IMR-90 (cell line): ENCODE results near the gene RPL37. TPM values are rescaled to one million over a fixed set of nuclear protein-coding genes. Genes with fewer than 3 reads are reported as not detected.

Experiments
- ATAC-seq: fragments of 200-7000 bp; cut with Tn5 transposase; 2 replicates; pipeline ENCODE4 v1.9.1; 2020; ENCODE audit warnings: low read depth, mild to moderate bottlenecking, moderate library complexity
- BruUV-seq: library from RNA; stranded (reverse); fragments of 400-500 nt; replicated peaks from 2 replicates; lab custom pipeline; 2021; lab: Mats Ljungman, UMichigan
- CTCF ChIA-PET: fragments of 300-600 bp; formaldehyde crosslinking; extraction: SDS; loops from one replicate; lab custom pipeline; 2021; ENCODE audit warnings: antibody characterized with exemption; lab: Yijun Ruan, JAX
- POLR2A ChIA-PET: fragments of 300-600 bp; sonication (Branson Sonifier 250); formaldehyde crosslinking; loops from one replicate; lab custom pipeline; 2022; ENCODE audit warnings: antibody characterized with exemption; ENCODE audit not compliant: unreplicated experiment; lab: Charles Lee
- DNase-seq: peaks from one replicate; pipeline ENCODE4 v3.0.0; 2013
- H2AFZ ChIP-seq: replicated peaks from 2 replicates; pipeline ENCODE3; 2013; ENCODE audit warnings: low read length, mild to moderate bottlenecking; ENCODE audit not compliant: poor library complexity
- H2AK5ac ChIP-seq: 2 replicates; pipeline ENCODE4 v1.6.1; 2013; ENCODE audit warnings: low read depth, low read length, inconsistent platforms
- H2AK9ac ChIP-seq: replicated peaks from 2 replicates; pipeline ENCODE3; 2013; ENCODE audit warnings: mild to moderate bottlenecking, low read depth, low read length, moderate library complexity; ENCODE audit not compliant: poor library complexity
- H2BK120ac ChIP-seq: 2 replicates; pipeline ENCODE4 v1.6.1; 2013; ENCODE audit warnings: low read depth, low read length, inconsistent platforms
- H2BK15ac ChIP-seq: 3 replicates; pipeline ENCODE4 v1.6.1; 2013; ENCODE audit warnings: low read depth, low read length, inconsistent platforms
- H2BK20ac ChIP-seq: 2 replicates; pipeline ENCODE4 v1.6.1; 2013; ENCODE audit warnings: low read depth, mild to moderate bottlenecking, inconsistent platforms, low read length, moderate library complexity
- H2BK5ac ChIP-seq: 2 replicates; pipeline ENCODE4 v1.6.1; 2013; ENCODE audit warnings: mild to moderate bottlenecking, low read depth, low read length, inconsistent platforms; ENCODE audit not compliant: poor library complexity, severe bottlenecking
- H3K14ac ChIP-seq: replicated peaks from 2 replicates; pipeline ENCODE4 v1.6.1; 2013; ENCODE audit warnings: low read depth, low read length, inconsistent platforms
- H3K18ac ChIP-seq: 2 replicates; pipeline ENCODE4 v1.6.1; 2013; ENCODE audit warnings: low read depth, low read length, control low read depth
- H3K23ac ChIP-seq: 2 replicates; pipeline ENCODE4 v1.6.1; 2013; ENCODE audit warnings: low read depth, low read length, inconsistent platforms
- H3K27ac ChIP-seq: 2 replicates; pipeline ENCODE4 v1.5.1; 2013; ENCODE audit warnings: mild to moderate bottlenecking, control low read depth, low read length; ENCODE audit not compliant: insufficient read depth
- H3K27me3 ChIP-seq: 2 replicates; pipeline ENCODE4 v1.6.1; 2013; ENCODE audit warnings: low read length; ENCODE audit not compliant: control insufficient read depth, insufficient read depth
- H3K36me3 ChIP-seq: 2 replicates; pipeline ENCODE4 v1.6.1; 2013; ENCODE audit warnings: low read length, mixed read lengths; ENCODE audit not compliant: control insufficient read depth, insufficient read depth
- H3K4ac ChIP-seq: 2 replicates; pipeline ENCODE4 v1.6.1; 2013; ENCODE audit warnings: low read depth, low read length, inconsistent platforms
- H3K4me1 ChIP-seq: 2 replicates; pipeline ENCODE4 v1.6.1; 2013; ENCODE audit warnings: low read length, mixed read lengths; ENCODE audit not compliant: control insufficient read depth, insufficient read depth
- H3K4me2 ChIP-seq: 2 replicates; pipeline ENCODE4 v1.6.1; 2013; ENCODE audit warnings: low read depth, mild to moderate bottlenecking, control low read depth, low read length, moderate library complexity
- H3K4me3 ChIP-seq: 2 replicates; pipeline ENCODE4 v1.5.1; 2013; ENCODE audit warnings: low read depth, mild to moderate bottlenecking, control low read depth, low read length, moderate library complexity; ENCODE audit not compliant: insufficient read depth
- H3K56ac ChIP-seq: 2 replicates; pipeline ENCODE4 v1.6.1; 2013; ENCODE audit warnings: low read length, inconsistent platforms; ENCODE audit not compliant: insufficient read depth; ENCODE audit errors: extremely low read depth
- H3K79me1 ChIP-seq, 2 experiments: 2 replicates each; pipeline ENCODE4 v1.6.1; 2013; ENCODE audit warnings: low read length in 2 of 2, inconsistent platforms in 1 of 2, low read depth in 1 of 2
- H3K9ac ChIP-seq: 2 replicates; pipeline ENCODE4 v1.6.1; 2013; ENCODE audit warnings: low read depth, low read length, control low read depth
- H3K9me1 ChIP-seq: 2 replicates; pipeline ENCODE4 v1.6.1; 2013; ENCODE audit warnings: low read length, inconsistent platforms; ENCODE audit not compliant: insufficient read depth
- H3K9me3 ChIP-seq: 2 replicates; pipeline ENCODE4 v1.6.1; 2013; ENCODE audit warnings: low read length; ENCODE audit not compliant: control insufficient read depth, insufficient read depth
- H4K20me1 ChIP-seq: 2 replicates; pipeline ENCODE4 v1.6.1; 2013; ENCODE audit warnings: low read length, inconsistent platforms; ENCODE audit not compliant: insufficient read depth
- H4K5ac ChIP-seq: 2 replicates; pipeline ENCODE4 v1.6.1; 2013; ENCODE audit warnings: mild to moderate bottlenecking, low read depth, low read length, control low read depth
- H4K8ac ChIP-seq, 2 experiments: 2 replicates each; pipeline ENCODE4 v1.6.1; 2013; ENCODE audit warnings: low read depth in 2 of 2, low read length in 2 of 2, control low read depth in 1 of 2, inconsistent platforms in 1 of 2
- H4K91ac ChIP-seq: 2 replicates; pipeline ENCODE4 v1.6.1; 2013; ENCODE audit warnings: low read depth, low read length, inconsistent platforms; ENCODE audit not compliant: insufficient read depth
- BHLHE40 ChIP-seq: fragments of 150-350 bp; IDR thresholded peaks from 2 replicates; pipeline ENCODE4 v1.6.1; 2016; ENCODE audit warnings: mild to moderate bottlenecking, low read depth, low read length
- MXI1 ChIP-seq: IDR thresholded peaks from 2 replicates; pipeline ENCODE4 v1.6.1; 2012; ENCODE audit warnings: low read depth, mild to moderate bottlenecking, low read length, moderate library complexity, borderline replicate concordance
- NFE2L2 ChIP-seq: fragments of 150-350 bp; IDR thresholded peaks from 2 replicates; pipeline ENCODE4 v1.6.1; 2016; ENCODE audit warnings: low read depth, mild to moderate bottlenecking, low read length
- RCOR1 ChIP-seq: IDR thresholded peaks from 2 replicates; pipeline ENCODE4 v1.6.1; 2012; ENCODE audit warnings: mild to moderate bottlenecking, low read length, improper control_type of control experiment; ENCODE audit not compliant: insufficient replicate concordance
- RFX5 ChIP-seq: IDR thresholded peaks from 2 replicates; pipeline ENCODE4 v1.8.0; 2012; ENCODE audit warnings: low read depth, mild to moderate bottlenecking, low read length, moderate library complexity
- WGBS, 2 experiments: methylation state at CpG; one replicate each; pipeline versions ENCODE4 v1.1.5 to v1.1.7; 2013; ENCODE audit warnings: missing lambda C conversion rate in 2 of 2; ENCODE audit not compliant: insufficient read length in 1 of 2; ENCODE audit errors: extremely low coverage in 2 of 2; 5-methylcytosine and 5-hydroxymethylcytosine counted together
- dilution Hi-C: fragments of 300-500 bp; cut with HindIII; formaldehyde crosslinking; loops from one replicate; pipeline ENCODE4 v1.14.3; 2018; ENCODE audit warnings: low sequenced_read_pairs; ENCODE audit not compliant: unreplicated experiment
- in situ Hi-C: fragments of 300-500 bp; cut with MboI; formaldehyde crosslinking; loops from 3 replicates; pipeline ENCODE4 v1.14.3; 2019; ENCODE audit warnings: low sequenced_read_pairs, inconsistent platforms, mixed read lengths
- intact Hi-C: fragments of 100-400 bp; cut with micrococcal nuclease; formaldehyde crosslinking; loops from 2 replicates; pipeline ENCODE4 v1.10.0; 2022
- polyA plus RNA-seq, 3 experiments: library from polyadenylated mRNA; depleted of rRNA; stranded (reverse); fragments of >200 nt; gene quantifications; 2 replicates each; pipeline ENCODE4 v1.2.3, GENCODE V29; 2012; ENCODE audit warnings: low replicate concordance in 1 of 3
- total RNA-seq: library from RNA; depleted of rRNA; stranded (reverse); fragments of >200 nt; gene quantifications from 2 replicates; pipeline ENCODE4 v1.2.3, GENCODE V29; 2012
- TF ChIP-seq, protein P1 (sequence below): fragments of 150-350 bp; IDR thresholded peaks from 2 replicates; pipeline ENCODE4 v1.6.1; 2017; ENCODE audit warnings: mild to moderate bottlenecking, antibody characterized with exemption, low read length, low read depth

The RPL37 gene
- total and polyA plus RNA-seq, 2 of the 4 experiments (the other 2 are of a cell fraction) = 35.3 to 294 TPM

- dilution Hi-C loops (no loop called here), in situ Hi-C loops (no loop called here), intact Hi-C loops (loop anchor here (2.0 to 5.0 kb wide), 2 partner anchors 79 to 1411 kb away; partner anchors contain the start of genes DAB2 and TTC33)
- Histone ChIP-seq H2AK9ac (no peak overlapping the region), H3K4me2 (peak overlapping the region; percentile 98), H3K79me1 (peaks cover 18 to 67% of the 10 kb centered on the region in 2 experiments), H3K9ac (peak overlapping the region; percentile 95), H3K23ac (peak overlapping the region; percentile 95), H2BK120ac (no peak overlapping the region), H4K91ac (no peak overlapping the region; the same call in 1 of the 2 replicates), H3K9me3 (no peaks in the 10 kb centered on the region), H4K20me1 (peaks cover 61% of the 10 kb centered on the region), H2AFZ (no peak overlapping the region), H3K14ac (peak overlapping the region; percentile 97), H3K4me3 (peak overlapping the region; percentile 74), H3K27ac (peak overlapping the region; percentile 78; the same call in 1 of the 2 replicates), H3K56ac (peak overlapping the region; percentile 98), H3K9me1 (0 out of 2 replicates have a peak, but pooled peaks cover 2% of the 10 kb centered on the region), H3K4me1 (peaks cover 2% of the 10 kb centered on the region; the same call in 1 of the 2 replicates), H2BK20ac (no peak overlapping the region), H3K18ac (no peak overlapping the region), H2AK5ac (peak overlapping the region; percentile 97; the same call in 1 of the 2 replicates), H4K8ac (peak overlapping the region; percentile 84 to 91; a peak in 2 of 4 replicates), H4K5ac (no peak overlapping the region), H3K4ac (peak overlapping the region; percentile 97; the same call in 1 of the 2 replicates), H3K27me3 (no peaks in the 10 kb centered on the region), H2BK15ac (no peak overlapping the region), H3K36me3 (peaks cover 47% of the 10 kb centered on the region), H2BK5ac (peak overlapping the region; percentile 89)
- POLR2A ChIA-PET = no interaction called here
- 42% methylated on average over 4 of the region's 13 CpGs; no CpG with 5 or more reads in 1 of the 2 experiments for WGBS, 2 experiments
- no peak for DNase-seq
- TF ChIP-seq RFX5 (no peak), BHLHE40 (no peak), MXI1 (no peak), NFE2L2 (no peak), RCOR1 (no peak)
- TF ChIP-seq, protein P1, sequence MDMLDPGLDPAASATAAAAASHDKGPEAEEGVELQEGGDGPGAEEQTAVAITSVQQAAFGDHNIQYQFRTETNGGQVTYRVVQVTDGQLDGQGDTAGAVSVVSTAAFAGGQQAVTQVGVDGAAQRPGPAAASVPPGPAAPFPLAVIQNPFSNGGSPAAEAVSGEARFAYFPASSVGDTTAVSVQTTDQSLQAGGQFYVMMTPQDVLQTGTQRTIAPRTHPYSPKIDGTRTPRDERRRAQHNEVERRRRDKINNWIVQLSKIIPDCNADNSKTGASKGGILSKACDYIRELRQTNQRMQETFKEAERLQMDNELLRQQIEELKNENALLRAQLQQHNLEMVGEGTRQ = no peak
- no TSS peak for BruUV-seq
- CTCF ChIA-PET = no interaction called here
- no peak for ATAC-seq
Observed at GRCh38 chr5:40833712-40834229, 1.3 kb downstream of the RPL37 start.
